Ovary (tissue), 9 donors: ENCODE results near the gene REV3L. TPM values are rescaled to one million over a fixed set of nuclear protein-coding genes. Genes with fewer than 3 reads are reported as not detected.
A peak's percentile ranks its signal among the peaks of the same experiment; 100 is the strongest.

Experiments
- DNase-seq, 5 donors: peaks; one replicate each; pipeline ENCODE4 v3.0.0-alpha.2; 2019 to 2020
- H3K27ac ChIP-seq, 2 donors: fragments of 200-600 bp; one replicate each; pipeline versions ENCODE4 v1.5.1 to v1.8.0; 2019 to 2022
- H3K27me3 ChIP-seq: fragments of 200-600 bp; one replicate; pipeline ENCODE4 v1.8.0; 2022
- H3K36me3 ChIP-seq: fragments of 200-600 bp; sonication (generic); one replicate; pipeline ENCODE4 v1.5.1; 2019
- H3K4me1 ChIP-seq: one replicate; pipeline ENCODE4 v1.8.1; 2013; ENCODE audit warnings: mild to moderate bottlenecking, moderate library complexity; ENCODE audit not compliant: insufficient read depth
- H3K4me3 ChIP-seq: fragments of 200-600 bp; sonication (generic); one replicate; pipeline ENCODE4 v1.5.1; 2017
- H3K9me3 ChIP-seq, 2 donors: fragments of 200-600 bp in 1 of 2; sonication (generic) in 1 of 2; one replicate each; pipeline versions ENCODE4 v1.5.1 to v1.8.1; 2013 to 2019; ENCODE audit warnings: mild to moderate bottlenecking in 1 of 2, moderate library complexity in 1 of 2
- CTCF ChIP-seq, 3 donors: fragments of 450-650 bp in 2 of 3; fragments of 200-600 bp in 1 of 3; IDR thresholded peaks; one replicate each; pipeline versions ENCODE4 v1.5.1 to v1.8.0; 2016 to 2022; ENCODE audit warnings: antibody characterized with exemption in 3 of 3, mild to moderate bottlenecking in 1 of 3
- EP300 ChIP-seq: sonication (generic); formaldehyde crosslinking; IDR thresholded peaks from one replicate; pipeline ENCODE4 v1.6.1; 2017; ENCODE audit warnings: antibody characterized with exemption
- POLR2A ChIP-seq: fragments of 450-650 bp; IDR thresholded peaks from one replicate; pipeline ENCODE4 v1.6.1; 2017; ENCODE audit warnings: antibody characterized with exemption, mild to moderate bottlenecking, moderate library complexity
- WGBS, 3 donors: extraction: QIAGEN DNeasy Blood & Tissue Kit in 1 of 3; methylation state at CpG; one replicate each; pipeline versions ENCODE4 v1.1.5 to v1.1.7; 2013 to 2017; 5-methylcytosine and 5-hydroxymethylcytosine counted together
- intact Hi-C, 4 donors: fragments of 100-400 bp; cut with DNase I; formaldehyde crosslinking; loops; one replicate each; pipeline versions ENCODE4 v1.11.0 to v1.15.1; 2022 to 2023
- polyA plus RNA-seq, 2 donors: library from polyadenylated mRNA; stranded (reverse); fragments of 200-250 nt in 1 of 2; fragments of 350-450 nt in 1 of 2; fragmentation: Illumina TruSeq in 1 of 2; extraction: RNeasy Lipid Tissue Mini Kit (QIAGEN cat#74804) in 1 of 2; gene quantifications; one replicate each; pipeline ENCODE4 v1.2.3, GENCODE V29; 2013 to 2014
- total RNA-seq, 7 donors: library from RNA; depleted of rRNA in 2 of 7; stranded (reverse); fragments of >200 nt in 2 of 7; fragmentation: NEBNext Ultra II Directional in 3 of 7; extraction: Animal tissue kit (Norgen Biotek cat#: 25700) in 3 of 7; gene quantifications; one replicate each; pipeline versions ENCODE4 v1.1.0 to v1.2.4, GENCODE V29; 2016 to 2023
- donor health status: DM: no; HTN: no; CAD: no; lungs with moderate emphysema.
- donor health status: DM: no; HTN: no; CAD: no.
- donor health status: Bipolar disorder and iron deficiency.
- donor health status: DM: yes; HTN: yes; CAD: no.
- donor health status: DM: no; HTN: no; CAD: no.
- donor health status: DM: yes; HTN: yes; CAD: no.

Gene REV3L
- total and polyA plus RNA-seq, 9 donors, result 8.5 to 55.2 (median 31.0) TPM

- H3K9me3 ChIP-seq, result no peaks in the 10 kb centered on the region
- H3K27me3 ChIP-seq, result no peaks in the 10 kb centered on the region
- peaks cover 4% of the 10 kb centered on the region for H3K4me1 ChIP-seq
- no peaks in the 10 kb centered on the region for H3K36me3 ChIP-seq
- TF ChIP-seq POLR2A (no peak), CTCF (IDR thresholded peaks at IDR 0.05) (no peak), EP300 (no peak)
- no peak for DNase-seq
- WGBS, 3 donors, result 52 to 54% (median 53%) methylated on average over 1 of the region's 1 CpG
- intact Hi-C loops, result loop anchor here in 3 of 4 donors (10.0 kb wide), 3 partner anchors 59 to 119 kb away; partner anchors contain the start of gene TRAF3IP2 (in 1 of the 3)
- H3K27ac ChIP-seq, result peak overlapping the region in 1 of 2 donors; percentile 99
- H3K4me3 ChIP-seq, result no peak overlapping the region
Measured at GRCh38 chr6:111485342-111485741, 2.3 kb upstream of the REV3L start.

GRCh38 chr6:111484633-111484930 lies 1.6 kb upstream of the REV3L start:
- WGBS, 3 donors, result 17 to 23% (median 18%) methylated on average over 8 of the region's 8 CpGs
- TF ChIP-seq EP300 (no peak), POLR2A (no peak), CTCF (IDR thresholded peaks at IDR 0.05) (no peak)
- H3K27me3 ChIP-seq, result no peaks in the 10 kb centered on the region
- peak overlapping the region; percentile 97 for H3K4me3 ChIP-seq
- no peaks in the 10 kb centered on the region for H3K36me3 ChIP-seq
- H3K27ac ChIP-seq, result peak overlapping the region; percentile 96 to 99
- intact Hi-C loops, result loop anchor here (5.0 to 10.0 kb wide), 5 partner anchors 60 to 123 kb away; partner anchors contain the start of gene TRAF3IP2 (in 2 of the 4)
- no peak for DNase-seq
- peaks cover 4% of the 10 kb centered on the region for H3K4me1 ChIP-seq
- no peaks in the 10 kb centered on the region for H3K9me3 ChIP-seq

DNA sequence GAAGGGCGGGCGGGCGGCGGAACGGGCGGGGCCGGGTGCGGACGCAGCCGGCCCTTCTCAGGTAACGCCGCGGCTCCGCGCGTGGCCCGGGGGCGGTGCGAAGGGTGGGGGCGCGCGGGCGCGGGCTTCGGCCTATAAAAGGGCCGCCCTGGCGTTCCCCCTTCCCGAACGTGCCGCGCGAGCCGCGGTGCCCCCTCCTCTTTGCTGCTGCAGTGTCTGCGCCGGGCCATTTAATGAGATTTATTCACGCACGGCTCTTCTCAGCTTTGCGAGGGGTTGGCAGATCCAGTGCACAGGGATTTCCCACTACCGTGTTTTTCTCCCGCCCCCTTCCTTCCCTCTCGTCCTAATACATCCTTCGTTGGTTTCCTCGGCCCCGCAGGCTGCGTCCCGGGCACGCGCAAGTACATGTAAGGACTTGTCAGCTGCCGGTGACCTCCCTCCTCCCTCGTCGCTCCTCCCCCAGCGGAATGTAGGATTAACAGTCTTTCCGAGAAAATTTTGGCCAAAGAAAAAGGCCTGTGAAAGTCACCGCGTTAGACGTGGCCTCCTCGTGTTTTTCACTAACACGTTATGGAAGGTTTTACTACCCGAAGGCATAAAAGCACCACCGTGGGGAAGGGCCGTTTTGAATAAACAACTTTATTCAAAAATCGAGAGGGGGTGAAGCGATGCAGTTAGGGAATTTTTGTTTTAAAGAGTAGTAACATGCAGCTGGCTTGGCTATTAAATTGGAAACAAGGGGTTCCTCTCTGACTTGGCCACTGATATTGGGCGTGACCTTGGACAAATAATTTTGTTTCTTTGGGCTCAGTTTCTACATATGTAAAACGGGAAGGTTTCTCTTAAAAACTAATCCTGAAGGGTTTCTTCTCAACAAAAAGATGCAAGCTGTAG lies 966 bp upstream of the REV3L start:
- H3K27ac ChIP-seq, result peak overlapping the region; percentile 96 to 99
- H3K27me3 ChIP-seq, result no peaks in the 10 kb centered on the region
- peak; percentile 15 for TF ChIP-seq EP300
- peak in 1 of 3 donors; percentile 11 for TF ChIP-seq CTCF (IDR thresholded peaks at IDR 0.05)
- TF ChIP-seq POLR2A, result peak; percentile 78
- H3K4me3 ChIP-seq, result peak overlapping the region; percentile 97
- peak; percentile 87 to 94 (median 94) for DNase-seq
- WGBS, 3 donors, result 0 to 2% (median 0%) methylated on average over 40 to 66 of the region's 66 CpGs
- intact Hi-C loops, result loop anchor here (1.0 to 10.0 kb wide), 6 partner anchors 61 to 123 kb away; partner anchors contain the start of gene TRAF3IP2 (in 2 of the 4)
- no peaks in the 10 kb centered on the region for H3K9me3 ChIP-seq
- peaks cover 4% of the 10 kb centered on the region for H3K4me1 ChIP-seq
- H3K36me3 ChIP-seq, result no peaks in the 10 kb centered on the region

DNA sequence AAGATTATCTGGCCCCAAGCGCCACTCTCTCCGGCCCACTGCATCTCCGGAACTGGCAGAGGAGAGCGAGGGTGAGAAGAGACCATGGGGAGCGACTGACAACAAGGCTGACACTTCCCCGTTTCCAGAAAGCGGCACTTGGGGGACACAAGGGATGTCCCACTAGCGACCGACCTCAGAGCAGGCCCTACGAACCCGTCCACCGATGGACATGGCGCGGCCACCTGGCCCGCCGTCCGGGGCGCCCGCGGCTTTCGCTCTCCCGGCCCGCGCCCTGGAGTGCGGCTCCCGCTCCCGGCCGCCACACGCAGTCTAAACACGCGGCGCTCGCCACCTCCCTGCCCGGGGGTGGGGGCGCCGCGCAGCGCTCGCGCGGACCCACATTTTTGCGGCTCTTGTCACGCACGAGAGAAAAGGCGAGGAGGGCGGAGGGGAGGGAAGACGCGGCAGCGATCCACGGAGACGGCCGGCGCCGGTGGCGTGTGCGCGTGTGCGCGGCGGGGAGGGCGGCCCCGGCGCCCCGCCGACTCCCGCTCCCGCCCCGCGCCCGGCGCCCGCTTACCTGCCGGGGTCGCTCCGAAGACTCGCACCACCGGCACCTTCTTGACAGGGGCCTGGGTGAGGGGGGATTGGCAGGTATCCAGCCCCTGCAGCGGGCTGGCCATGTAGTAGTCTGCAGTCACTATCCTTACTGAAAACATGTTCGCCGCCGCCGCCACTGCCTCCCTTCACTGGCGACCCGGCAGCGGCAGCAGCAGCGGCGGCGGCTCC lies 645 bp downstream of the REV3L start:
- H3K36me3 ChIP-seq, result no peaks in the 10 kb centered on the region
- peak overlapping the region; percentile 96 to 99 for H3K27ac ChIP-seq
- TF ChIP-seq POLR2A (no peak), EP300 (no peak)
- peak overlapping the region; percentile 97 for H3K4me3 ChIP-seq
- H3K4me1 ChIP-seq, result peaks cover 9% of the 10 kb centered on the region
- intact Hi-C loops, result loop anchor here (5.0 to 10.0 kb wide), 5 partner anchors 62 to 125 kb away; partner anchors contain the start of gene TRAF3IP2 (in 2 of the 4)
- 0 to 1% (median 0%) methylated on average over 73 to 88 of the region's 88 CpGs for WGBS, 3 donors
- H3K27me3 ChIP-seq, result no peaks in the 10 kb centered on the region
- peak; percentile 60 to 78 (median 75) for DNase-seq
- no peaks in the 10 kb centered on the region for H3K9me3 ChIP-seq
